ENCODE data around the gene CHMP2B. TPM values are rescaled to one million over a fixed set of nuclear protein-coding genes. Genes with fewer than 3 reads are reported as not detected.

The CHMP2B gene
- total and polyA plus RNA-seq, 4 donors: 12.6 to 49.5 (median 15.5) TPM

DNA sequence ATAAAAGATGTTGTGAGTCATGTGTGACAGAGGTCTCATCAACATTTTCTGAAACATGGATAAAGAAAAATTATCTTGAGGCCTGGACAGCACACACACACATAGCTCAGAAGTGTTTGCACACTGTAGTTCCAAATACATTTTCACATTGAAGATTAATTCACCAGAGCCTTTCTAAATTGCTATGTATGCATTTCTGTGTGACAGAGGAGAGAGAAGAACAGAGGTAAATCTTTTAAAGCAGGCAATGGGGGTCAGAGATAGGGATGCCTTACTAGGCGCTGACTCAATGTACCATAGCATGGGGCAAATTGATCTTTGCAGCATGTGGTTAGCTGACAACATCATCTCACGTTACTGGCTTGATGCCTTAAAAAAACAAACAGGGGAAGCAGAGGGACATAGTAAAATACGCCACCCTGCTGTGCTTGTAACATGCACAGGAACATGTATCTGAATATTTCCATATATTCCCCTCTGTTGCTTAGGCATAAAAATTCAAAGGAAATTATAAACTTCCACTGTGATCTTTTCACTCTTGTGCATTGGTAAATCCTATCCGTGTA lies 41.6 kb downstream of the CHMP2B start:
- no peak for DNase-seq (ENCODE audit: low spot score)
- Histone ChIP-seq H3K4me3 (ENCODE audit: low read depth in 1 of 3, low read length in 3 of 3) (no peak overlapping the region), H3K4me1 (ENCODE audit: control insufficient read depth in 4 of 4, insufficient read depth in 4 of 4, low read length in 3 of 4) (peaks cover 0 to 9% (median 1%) of the 10 kb centered on the region in 4 donors), H3K9me3 (ENCODE audit: control insufficient read depth in 4 of 4, low read length in 3 of 4) (no peaks in the 10 kb centered on the region), H3K27me3 (ENCODE audit: control insufficient read depth in 4 of 4, insufficient read depth in 4 of 4, low read length in 3 of 4) (no peaks in the 10 kb centered on the region), H3K9ac (ENCODE audit: low read depth in 1 of 2, low read length in 2 of 2) (no peak overlapping the region), H3K27ac (ENCODE audit: low read depth in 1 of 2, low read length in 2 of 2) (peak overlapping the region in 1 of 2 donors; percentile 25), H3K36me3 (ENCODE audit: control insufficient read depth in 4 of 4, insufficient read depth in 3 of 4, low read depth in 1 of 4, low read length in 3 of 4) (no peaks in the 10 kb centered on the region)
- no peak for TF ChIP-seq FOXA2 (IDR thresholded peaks at IDR 0.05)
- no peak for TF ChIP-seq FOXA1 (IDR thresholded peaks at IDR 0.05)
- TF ChIP-seq RAD21 (IDR thresholded peaks at IDR 0.05): no peak
- TF ChIP-seq, protein P1, sequence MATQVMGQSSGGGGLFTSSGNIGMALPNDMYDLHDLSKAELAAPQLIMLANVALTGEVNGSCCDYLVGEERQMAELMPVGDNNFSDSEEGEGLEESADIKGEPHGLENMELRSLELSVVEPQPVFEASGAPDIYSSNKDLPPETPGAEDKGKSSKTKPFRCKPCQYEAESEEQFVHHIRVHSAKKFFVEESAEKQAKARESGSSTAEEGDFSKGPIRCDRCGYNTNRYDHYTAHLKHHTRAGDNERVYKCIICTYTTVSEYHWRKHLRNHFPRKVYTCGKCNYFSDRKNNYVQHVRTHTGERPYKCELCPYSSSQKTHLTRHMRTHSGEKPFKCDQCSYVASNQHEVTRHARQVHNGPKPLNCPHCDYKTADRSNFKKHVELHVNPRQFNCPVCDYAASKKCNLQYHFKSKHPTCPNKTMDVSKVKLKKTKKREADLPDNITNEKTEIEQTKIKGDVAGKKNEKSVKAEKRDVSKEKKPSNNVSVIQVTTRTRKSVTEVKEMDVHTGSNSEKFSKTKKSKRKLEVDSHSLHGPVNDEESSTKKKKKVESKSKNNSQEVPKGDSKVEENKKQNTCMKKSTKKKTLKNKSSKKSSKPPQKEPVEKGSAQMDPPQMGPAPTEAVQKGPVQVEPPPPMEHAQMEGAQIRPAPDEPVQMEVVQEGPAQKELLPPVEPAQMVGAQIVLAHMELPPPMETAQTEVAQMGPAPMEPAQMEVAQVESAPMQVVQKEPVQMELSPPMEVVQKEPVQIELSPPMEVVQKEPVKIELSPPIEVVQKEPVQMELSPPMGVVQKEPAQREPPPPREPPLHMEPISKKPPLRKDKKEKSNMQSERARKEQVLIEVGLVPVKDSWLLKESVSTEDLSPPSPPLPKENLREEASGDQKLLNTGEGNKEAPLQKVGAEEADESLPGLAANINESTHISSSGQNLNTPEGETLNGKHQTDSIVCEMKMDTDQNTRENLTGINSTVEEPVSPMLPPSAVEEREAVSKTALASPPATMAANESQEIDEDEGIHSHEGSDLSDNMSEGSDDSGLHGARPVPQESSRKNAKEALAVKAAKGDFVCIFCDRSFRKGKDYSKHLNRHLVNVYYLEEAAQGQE (IDR thresholded peaks at IDR 0.05): no peak
- TF ChIP-seq, protein P2, sequence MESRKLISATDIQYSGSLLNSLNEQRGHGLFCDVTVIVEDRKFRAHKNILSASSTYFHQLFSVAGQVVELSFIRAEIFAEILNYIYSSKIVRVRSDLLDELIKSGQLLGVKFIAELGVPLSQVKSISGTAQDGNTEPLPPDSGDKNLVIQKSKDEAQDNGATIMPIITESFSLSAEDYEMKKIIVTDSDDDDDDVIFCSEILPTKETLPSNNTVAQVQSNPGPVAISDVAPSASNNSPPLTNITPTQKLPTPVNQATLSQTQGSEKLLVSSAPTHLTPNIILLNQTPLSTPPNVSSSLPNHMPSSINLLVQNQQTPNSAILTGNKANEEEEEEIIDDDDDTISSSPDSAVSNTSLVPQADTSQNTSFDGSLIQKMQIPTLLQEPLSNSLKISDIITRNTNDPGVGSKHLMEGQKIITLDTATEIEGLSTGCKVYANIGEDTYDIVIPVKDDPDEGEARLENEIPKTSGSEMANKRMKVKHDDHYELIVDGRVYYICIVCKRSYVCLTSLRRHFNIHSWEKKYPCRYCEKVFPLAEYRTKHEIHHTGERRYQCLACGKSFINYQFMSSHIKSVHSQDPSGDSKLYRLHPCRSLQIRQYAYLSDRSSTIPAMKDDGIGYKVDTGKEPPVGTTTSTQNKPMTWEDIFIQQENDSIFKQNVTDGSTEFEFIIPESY (IDR thresholded peaks at IDR 0.05): no peak
- no peak for TF ChIP-seq HNF4G (IDR thresholded peaks at IDR 0.05)
- TF ChIP-seq YY1 (IDR thresholded peaks at IDR 0.05): no peak
- TF ChIP-seq, protein P3, sequence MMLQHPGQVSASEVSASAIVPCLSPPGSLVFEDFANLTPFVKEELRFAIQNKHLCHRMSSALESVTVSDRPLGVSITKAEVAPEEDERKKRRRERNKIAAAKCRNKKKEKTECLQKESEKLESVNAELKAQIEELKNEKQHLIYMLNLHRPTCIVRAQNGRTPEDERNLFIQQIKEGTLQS (IDR thresholded peaks at IDR 0.05): no peak
- TF ChIP-seq, protein P4, sequence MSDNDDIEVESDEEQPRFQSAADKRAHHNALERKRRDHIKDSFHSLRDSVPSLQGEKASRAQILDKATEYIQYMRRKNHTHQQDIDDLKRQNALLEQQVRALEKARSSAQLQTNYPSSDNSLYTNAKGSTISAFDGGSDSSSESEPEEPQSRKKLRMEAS (IDR thresholded peaks at IDR 0.05): no peak
- no peak for TF ChIP-seq SP1 (IDR thresholded peaks at IDR 0.05)
- no peak for TF ChIP-seq EGR1 (IDR thresholded peaks at IDR 0.05; ENCODE audit: low read depth in 2 of 2)
- TF ChIP-seq, protein P5, sequence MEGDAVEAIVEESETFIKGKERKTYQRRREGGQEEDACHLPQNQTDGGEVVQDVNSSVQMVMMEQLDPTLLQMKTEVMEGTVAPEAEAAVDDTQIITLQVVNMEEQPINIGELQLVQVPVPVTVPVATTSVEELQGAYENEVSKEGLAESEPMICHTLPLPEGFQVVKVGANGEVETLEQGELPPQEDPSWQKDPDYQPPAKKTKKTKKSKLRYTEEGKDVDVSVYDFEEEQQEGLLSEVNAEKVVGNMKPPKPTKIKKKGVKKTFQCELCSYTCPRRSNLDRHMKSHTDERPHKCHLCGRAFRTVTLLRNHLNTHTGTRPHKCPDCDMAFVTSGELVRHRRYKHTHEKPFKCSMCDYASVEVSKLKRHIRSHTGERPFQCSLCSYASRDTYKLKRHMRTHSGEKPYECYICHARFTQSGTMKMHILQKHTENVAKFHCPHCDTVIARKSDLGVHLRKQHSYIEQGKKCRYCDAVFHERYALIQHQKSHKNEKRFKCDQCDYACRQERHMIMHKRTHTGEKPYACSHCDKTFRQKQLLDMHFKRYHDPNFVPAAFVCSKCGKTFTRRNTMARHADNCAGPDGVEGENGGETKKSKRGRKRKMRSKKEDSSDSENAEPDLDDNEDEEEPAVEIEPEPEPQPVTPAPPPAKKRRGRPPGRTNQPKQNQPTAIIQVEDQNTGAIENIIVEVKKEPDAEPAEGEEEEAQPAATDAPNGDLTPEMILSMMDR (IDR thresholded peaks at IDR 0.05; ENCODE audit: low read depth, low read length, missing input control): no peak
- TF ChIP-seq NR2F2 (IDR thresholded peaks at IDR 0.05): no peak
- no peak for TF ChIP-seq TAF1 (conservative IDR thresholded peaks at IDR 0.05)
- WGBS: 80% methylated on average over 4 of the region's 4 CpGs

DNA sequence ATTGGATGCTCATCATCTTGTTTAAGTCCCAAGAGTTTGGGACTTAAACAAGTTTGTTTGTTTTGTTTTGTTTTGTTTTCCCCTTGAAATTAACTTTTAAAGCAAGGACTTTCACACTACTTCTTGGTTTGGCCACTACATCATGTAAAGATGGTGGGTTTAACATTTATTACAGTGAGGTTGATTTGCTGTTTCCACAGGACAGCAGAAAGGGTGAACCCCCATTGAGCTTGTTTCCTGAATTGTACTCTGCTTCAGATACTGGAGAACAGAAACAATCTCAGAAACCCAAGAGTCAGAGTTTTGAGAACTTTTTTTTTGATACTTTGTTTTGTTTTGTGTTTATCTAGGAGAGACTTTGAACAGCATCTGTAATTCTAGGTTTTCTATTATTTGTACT lies 42.6 kb downstream of the CHMP2B start:
- Histone ChIP-seq H3K27ac (ENCODE audit: low read depth in 1 of 2, low read length in 2 of 2) (no peak overlapping the region), H3K4me3 (ENCODE audit: low read depth in 1 of 3, low read length in 3 of 3) (no peak overlapping the region), H3K9ac (ENCODE audit: low read depth in 1 of 2, low read length in 2 of 2) (no peak overlapping the region), H3K36me3 (ENCODE audit: control insufficient read depth in 4 of 4, insufficient read depth in 3 of 4, low read depth in 1 of 4, low read length in 3 of 4) (no peaks in the 10 kb centered on the region), H3K27me3 (ENCODE audit: control insufficient read depth in 4 of 4, insufficient read depth in 4 of 4, low read length in 3 of 4) (no peaks in the 10 kb centered on the region), H3K4me1 (ENCODE audit: control insufficient read depth in 4 of 4, insufficient read depth in 4 of 4, low read length in 3 of 4) (peaks cover 0 to 9% (median 1%) of the 10 kb centered on the region in 4 donors), H3K9me3 (ENCODE audit: control insufficient read depth in 4 of 4, low read length in 3 of 4) (no peaks in the 10 kb centered on the region)
- DNase-seq (ENCODE audit: low spot score): no peak
- no peak for TF ChIP-seq HNF4A (conservative IDR thresholded peaks at IDR 0.05)
- TF ChIP-seq GABPA (IDR thresholded peaks at IDR 0.05 in 1 of 2, conservative IDR thresholded peaks at IDR 0.05 in 1 of 2): no peak
- TF ChIP-seq HNF4G (IDR thresholded peaks at IDR 0.05): no peak
- TF ChIP-seq, protein P2 (IDR thresholded peaks at IDR 0.05): no peak
- TF ChIP-seq RAD21 (IDR thresholded peaks at IDR 0.05): no peak
- TF ChIP-seq TAF1 (conservative IDR thresholded peaks at IDR 0.05): no peak
- TF ChIP-seq RXRA (IDR thresholded peaks at IDR 0.05): no peak
- no peak for TF ChIP-seq YY1 (IDR thresholded peaks at IDR 0.05)
- TF ChIP-seq SP1 (IDR thresholded peaks at IDR 0.05): no peak
- TF ChIP-seq, protein P5 (IDR thresholded peaks at IDR 0.05; ENCODE audit: low read depth, low read length, missing input control): no peak
- TF ChIP-seq, protein P3 (IDR thresholded peaks at IDR 0.05): no peak

All from liver (tissue), 9 donors.